B cell (primary cell): ENCODE measurements around the gene MVB12A. TPM values are rescaled to one million over a fixed set of nuclear protein-coding genes. Genes with fewer than 3 reads are reported as not detected.

ENCODE experiments used
- polyA plus RNA-seq: library from polyadenylated mRNA; depleted of rRNA; stranded (reverse); fragments of >200 nt; gene quantifications from 2 replicates; pipeline ENCODE4 v1.2.3, GENCODE V29; 2012
- total RNA-seq, 2 donors: library from RNA; stranded (reverse); fragments of 120-200 nt in 1 of 2; gene quantifications; 1 replicate in 1 of 2; 2 replicates in 1 of 2; pipeline versions ENCODE4 v1.2.3 to v1.2.4, GENCODE V29; 2013 to 2022

MVB12A gene
- total and polyA plus RNA-seq, 2 donors (not counting 1 experiment from before 2014, with no cell fraction given): 31.3 to 33.6 TPM

Other genes starting within 250 kb of the MVB12A start
- gene USE1, start 204.7 kb upstream of the MVB12A start, total RNA-seq: 39.9 and 49.5 TPM in 2 replicates
- 48.3 and 56.5 TPM in 2 replicates for gene USE1, start 204.7 kb upstream of the MVB12A start, polyA plus RNA-seq
- 30.5 and 40.4 TPM in 2 replicates for gene OCEL1, start 193.8 kb upstream of the MVB12A start, total RNA-seq
- gene OCEL1, start 193.8 kb upstream of the MVB12A start, polyA plus RNA-seq: 12.0 and 28.5 TPM in 2 replicates
- 4.9 and 5.1 TPM in 2 replicates for gene NR2F6, start 174.1 kb upstream of the MVB12A start, total RNA-seq
- 2.0 and 2.9 TPM in 2 replicates for gene NR2F6, start 174.1 kb upstream of the MVB12A start, polyA plus RNA-seq
- gene USHBP1, start 155.3 kb upstream of the MVB12A start, total RNA-seq: 0.12 and 0.39 TPM in 2 replicates
- gene USHBP1, start 155.3 kb upstream of the MVB12A start, polyA plus RNA-seq: 0.03 TPM in 1 of 2 replicates, not detected in the other
- gene BABAM1, start 152.6 kb upstream of the MVB12A start, total RNA-seq: 126 and 129 TPM in 2 replicates
- gene BABAM1, start 152.6 kb upstream of the MVB12A start, polyA plus RNA-seq: 98.6 and 105 TPM in 2 replicates
- gene ANKLE1, start 138.1 kb upstream of the MVB12A start, total RNA-seq: 6.2 and 6.3 TPM in 2 replicates
- gene ANKLE1, start 138.1 kb upstream of the MVB12A start, polyA plus RNA-seq: 6.0 and 7.6 TPM in 2 replicates
- 7.2 and 9.7 TPM in 2 replicates for gene ABHD8, start 116.6 kb upstream of the MVB12A start, total RNA-seq
- gene ABHD8, start 116.6 kb upstream of the MVB12A start, polyA plus RNA-seq: 4.6 and 5.2 TPM in 2 replicates
- gene MRPL34, start 114.2 kb upstream of the MVB12A start, total RNA-seq: 40.7 and 45.7 TPM in 2 replicates
- 15.1 and 16.5 TPM in 2 replicates for gene MRPL34, start 114.2 kb upstream of the MVB12A start, polyA plus RNA-seq
- 35.5 and 38.4 TPM in 2 replicates for gene DDA1, start 110.5 kb upstream of the MVB12A start, total RNA-seq
- gene DDA1, start 110.5 kb upstream of the MVB12A start, polyA plus RNA-seq: 37.4 and 38.4 TPM in 2 replicates
- 4.8 and 5.2 TPM in 2 replicates for gene ANO8, start 85.2 kb upstream of the MVB12A start, total RNA-seq
- gene ANO8, start 85.2 kb upstream of the MVB12A start, polyA plus RNA-seq: 2.7 and 3.0 TPM in 2 replicates
- gene GTPBP3, start 82.5 kb upstream of the MVB12A start, total RNA-seq: 44.3 and 44.9 TPM in 2 replicates
- gene GTPBP3, start 82.5 kb upstream of the MVB12A start, polyA plus RNA-seq: 41.6 and 44.8 TPM in 2 replicates
- gene PLVAP, start 42.7 kb upstream of the MVB12A start, total RNA-seq: not detected in 2 replicates
- gene PLVAP, start 42.7 kb upstream of the MVB12A start, polyA plus RNA-seq: 0.06 and 0.26 TPM in 2 replicates
- gene CCDC194, start 25.9 kb upstream of the MVB12A start, total RNA-seq: 3.4 and 3.8 TPM in 2 replicates
- gene CCDC194, start 25.9 kb upstream of the MVB12A start, polyA plus RNA-seq: 0.65 and 1.4 TPM in 2 replicates
- gene BST2, start 14.4 kb upstream of the MVB12A start, total RNA-seq: 59.7 and 66.0 TPM in 2 replicates
- gene BST2, start 14.4 kb upstream of the MVB12A start, polyA plus RNA-seq: 64.5 and 79.5 TPM in 2 replicates
- not detected in 2 replicates for gene TMEM221, start 28.6 kb downstream of the MVB12A start, total RNA-seq
- not detected in 2 replicates for gene TMEM221, start 28.6 kb downstream of the MVB12A start, polyA plus RNA-seq
- not detected in 2 replicates for gene NXNL1, start 40.9 kb downstream of the MVB12A start, total RNA-seq
- gene NXNL1, start 40.9 kb downstream of the MVB12A start, polyA plus RNA-seq: not detected in 2 replicates
- 9.5 and 11.5 TPM in 2 replicates for gene SLC27A1, start 50.5 kb downstream of the MVB12A start, total RNA-seq
- 4.1 and 5.1 TPM in 2 replicates for gene SLC27A1, start 50.5 kb downstream of the MVB12A start, polyA plus RNA-seq
- gene PGLS, start 91.6 kb downstream of the MVB12A start, total RNA-seq: 83.3 and 88.5 TPM in 2 replicates
- gene PGLS, start 91.6 kb downstream of the MVB12A start, polyA plus RNA-seq: 55.2 and 74.2 TPM in 2 replicates
- gene COLGALT1, start 135.6 kb downstream of the MVB12A start, total RNA-seq: 108 and 109 TPM in 2 replicates
- 126 and 219 TPM in 2 replicates for gene COLGALT1, start 135.6 kb downstream of the MVB12A start, polyA plus RNA-seq